Measurements from ENCODE around the gene CDX1. TPM values are rescaled to one million over a fixed set of nuclear protein-coding genes. Genes with fewer than 3 reads are reported as not detected.

The CDX1 gene
- total and polyA plus RNA-seq, 2 of the 8 experiments (the other 6 are each of a cell fraction or from before 2014, with no cell fraction given) = not detected

DNA sequence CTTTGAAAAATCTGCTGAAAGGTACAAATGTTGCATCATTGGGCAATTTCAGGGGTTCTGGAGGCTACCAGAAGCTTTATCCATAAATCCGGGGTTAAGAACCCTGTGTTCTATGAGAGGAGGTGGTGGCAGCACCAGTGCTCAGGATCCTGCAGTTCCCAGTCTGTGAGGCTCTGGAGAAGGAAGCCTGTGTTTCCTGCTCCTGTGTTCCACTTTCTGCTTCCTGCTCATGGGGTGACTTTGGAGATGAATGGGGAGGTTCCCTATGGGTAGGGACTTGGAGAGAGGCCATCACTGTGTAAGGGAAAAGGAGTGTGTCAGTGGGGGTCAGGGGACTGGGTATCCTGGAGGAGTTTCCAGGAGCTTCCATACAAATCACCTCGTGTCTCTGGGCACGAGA lies 2.3 kb downstream of the CDX1 start (continued):
- TF ChIP-seq TEAD4 (IDR thresholded peaks at IDR 0.05; ENCODE audit: low read depth, low read length) (no peak), JUN (IDR thresholded peaks at IDR 0.05; ENCODE audit: low read depth, low read length) (no peak), GTF2F1 (IDR thresholded peaks at IDR 0.05; ENCODE audit: borderline replicate concordance, low read depth, low read length) (no peak), PHF8 (conservative IDR thresholded peaks at IDR 0.05; ENCODE audit: low read depth, low read length) (no peak), POLR2A (IDR thresholded peaks at IDR 0.05; ENCODE audit: control extremely low read depth in 1 of 2, low read depth in 2 of 2, low read length in 2 of 2) (no peak), KDM4A (IDR thresholded peaks at IDR 0.05; ENCODE audit: low read depth, low read length, severe bottlenecking) (no peak), POU5F1 (IDR thresholded peaks at IDR 0.05; ENCODE audit: low read depth, low read length) (no peak), CBX8 (IDR thresholded peaks at IDR 0.05; ENCODE audit: borderline replicate concordance, low read depth, low read length) (no peak), TAF1 (IDR thresholded peaks at IDR 0.05; ENCODE audit: low read depth, low read length) (no peak), KDM5A (IDR thresholded peaks at IDR 0.05; ENCODE audit: low read length) (no peak)

Measured in H1 (cell line).